Measurements from ENCODE around the gene CDKAL1. TPM values are rescaled to one million over a fixed set of nuclear protein-coding genes. Genes with fewer than 3 reads are reported as not detected.

Gene CDKAL1
- total and polyA plus RNA-seq, 2 of the 13 experiments (the other 11 are each of a cell fraction or from before 2014, with no cell fraction given) = 9.5 to 27.7 TPM

DNA sequence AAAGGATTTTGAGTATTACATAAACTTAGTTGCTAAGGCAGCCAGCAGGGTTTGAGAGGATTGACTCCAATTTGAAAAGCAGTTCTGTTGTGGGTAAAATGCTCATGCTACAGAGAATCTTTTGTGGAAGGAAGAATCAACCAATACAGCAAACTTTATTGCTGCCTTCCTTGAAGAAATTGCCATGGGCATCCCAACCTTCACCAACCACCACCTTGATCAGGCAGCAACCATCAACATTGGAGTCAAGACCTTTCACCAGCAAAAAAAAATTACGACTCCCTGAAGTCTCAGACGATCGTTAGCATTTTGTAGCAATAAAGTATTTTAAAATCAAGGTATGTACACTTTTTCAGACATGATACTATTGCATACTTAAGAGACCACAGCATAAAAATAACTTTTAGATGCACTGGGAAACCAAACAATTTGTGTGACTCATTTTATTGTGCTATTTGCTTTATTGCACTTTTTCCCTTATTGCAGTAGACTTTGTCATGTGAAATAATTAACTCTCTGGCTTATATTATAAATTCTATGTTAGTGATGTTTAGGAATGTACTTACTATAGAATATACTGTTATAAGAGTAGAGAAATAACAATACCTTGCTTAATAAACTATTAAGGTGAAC lies 390.8 kb downstream of the CDKAL1 start:
- no peak overlapping the region for H3K27ac ChIP-seq (ENCODE audit: extremely low read length, insufficient read depth, low read length)
- H4K20me1 ChIP-seq (ENCODE audit: insufficient read depth, low read length) = no peaks in the 10 kb centered on the region
- no peak overlapping the region for H2AFZ ChIP-seq (ENCODE audit: low read length)
- no peaks in the 10 kb centered on the region for H3K9me3 ChIP-seq (ENCODE audit: low read length)
- POLR2A ChIA-PET = interaction anchor here (1.3 kb wide), 1 partner anchor 97 kb away, joined by 3 read pairs; no protein-coding TSS in a partner anchor
- ATAC-seq (no peak), DNase-seq (ENCODE audit: low spot score) (no peak), FAIRE-seq (peak; percentile 46)
- H3K9ac ChIP-seq (ENCODE audit: insufficient read depth, low read depth, low read length) = no peak overlapping the region
- H3K79me2 ChIP-seq (ENCODE audit: insufficient read depth, low read length) = no peaks in the 10 kb centered on the region
- H3K4me3 ChIP-seq (replicated peaks in 1 of 3; ENCODE audit: insufficient read depth in 1 of 3, low read depth in 2 of 3, low read length in 3 of 3) = no peak overlapping the region
- no peak overlapping the region for H3K4me2 ChIP-seq (ENCODE audit: low read depth, low read length)
- TF ChIP-seq NCOA1 (CRISPR knock-in tag; IDR thresholded peaks at IDR 0.05) = no peak
- no peak for TF ChIP-seq ASH2L (IDR thresholded peaks at IDR 0.05; ENCODE audit: insufficient read length, low read depth, low read length)
- TF ChIP-seq ZNF224 (CRISPR knock-in tag; IDR thresholded peaks at IDR 0.05) = no peak
- TF ChIP-seq, protein P1, sequence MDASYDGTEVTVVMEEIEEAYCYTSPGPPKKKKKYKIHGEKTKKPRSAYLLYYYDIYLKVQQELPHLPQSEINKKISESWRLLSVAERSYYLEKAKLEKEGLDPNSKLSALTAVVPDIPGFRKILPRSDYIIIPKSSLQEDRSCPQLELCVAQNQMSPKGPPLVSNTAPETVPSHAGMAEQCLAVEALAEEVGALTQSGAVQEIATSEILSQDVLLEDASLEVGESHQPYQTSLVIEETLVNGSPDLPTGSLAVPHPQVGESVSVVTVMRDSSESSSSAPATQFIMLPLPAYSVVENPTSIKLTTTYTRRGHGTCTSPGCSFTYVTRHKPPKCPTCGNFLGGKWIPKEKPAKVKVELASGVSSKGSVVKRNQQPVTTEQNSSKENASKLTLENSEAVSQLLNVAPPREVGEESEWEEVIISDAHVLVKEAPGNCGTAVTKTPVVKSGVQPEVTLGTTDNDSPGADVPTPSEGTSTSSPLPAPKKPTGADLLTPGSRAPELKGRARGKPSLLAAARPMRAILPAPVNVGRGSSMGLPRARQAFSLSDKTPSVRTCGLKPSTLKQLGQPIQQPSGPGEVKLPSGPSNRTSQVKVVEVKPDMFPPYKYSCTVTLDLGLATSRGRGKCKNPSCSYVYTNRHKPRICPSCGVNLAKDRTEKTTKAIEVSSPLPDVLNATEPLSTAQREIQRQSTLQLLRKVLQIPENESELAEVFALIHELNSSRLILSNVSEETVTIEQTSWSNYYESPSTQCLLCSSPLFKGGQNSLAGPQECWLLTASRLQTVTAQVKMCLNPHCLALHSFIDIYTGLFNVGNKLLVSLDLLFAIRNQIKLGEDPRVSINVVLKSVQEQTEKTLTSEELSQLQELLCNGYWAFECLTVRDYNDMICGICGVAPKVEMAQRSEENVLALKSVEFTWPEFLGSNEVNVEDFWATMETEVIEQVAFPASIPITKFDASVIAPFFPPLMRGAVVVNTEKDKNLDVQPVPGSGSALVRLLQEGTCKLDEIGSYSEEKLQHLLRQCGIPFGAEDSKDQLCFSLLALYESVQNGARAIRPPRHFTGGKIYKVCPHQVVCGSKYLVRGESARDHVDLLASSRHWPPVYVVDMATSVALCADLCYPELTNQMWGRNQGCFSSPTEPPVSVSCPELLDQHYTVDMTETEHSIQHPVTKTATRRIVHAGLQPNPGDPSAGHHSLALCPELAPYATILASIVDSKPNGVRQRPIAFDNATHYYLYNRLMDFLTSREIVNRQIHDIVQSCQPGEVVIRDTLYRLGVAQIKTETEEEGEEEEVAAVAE (CRISPR knock-in tag; IDR thresholded peaks at IDR 0.05; ENCODE audit: borderline replicate concordance) = no peak
- TF ChIP-seq SMAD1 (CRISPR knock-in tag; IDR thresholded peaks at IDR 0.05; ENCODE audit: borderline replicate concordance, low read depth) = no peak
- TF ChIP-seq, protein P2, sequence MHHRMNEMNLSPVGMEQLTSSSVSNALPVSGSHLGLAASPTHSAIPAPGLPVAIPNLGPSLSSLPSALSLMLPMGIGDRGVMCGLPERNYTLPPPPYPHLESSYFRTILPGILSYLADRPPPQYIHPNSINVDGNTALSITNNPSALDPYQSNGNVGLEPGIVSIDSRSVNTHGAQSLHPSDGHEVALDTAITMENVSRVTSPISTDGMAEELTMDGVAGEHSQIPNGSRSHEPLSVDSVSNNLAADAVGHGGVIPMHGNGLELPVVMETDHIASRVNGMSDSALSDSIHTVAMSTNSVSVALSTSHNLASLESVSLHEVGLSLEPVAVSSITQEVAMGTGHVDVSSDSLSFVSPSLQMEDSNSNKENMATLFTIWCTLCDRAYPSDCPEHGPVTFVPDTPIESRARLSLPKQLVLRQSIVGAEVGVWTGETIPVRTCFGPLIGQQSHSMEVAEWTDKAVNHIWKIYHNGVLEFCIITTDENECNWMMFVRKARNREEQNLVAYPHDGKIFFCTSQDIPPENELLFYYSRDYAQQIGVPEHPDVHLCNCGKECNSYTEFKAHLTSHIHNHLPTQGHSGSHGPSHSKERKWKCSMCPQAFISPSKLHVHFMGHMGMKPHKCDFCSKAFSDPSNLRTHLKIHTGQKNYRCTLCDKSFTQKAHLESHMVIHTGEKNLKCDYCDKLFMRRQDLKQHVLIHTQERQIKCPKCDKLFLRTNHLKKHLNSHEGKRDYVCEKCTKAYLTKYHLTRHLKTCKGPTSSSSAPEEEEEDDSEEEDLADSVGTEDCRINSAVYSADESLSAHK (CRISPR knock-in tag; IDR thresholded peaks at IDR 0.05; ENCODE audit: borderline replicate concordance) = no peak
- TF ChIP-seq, protein P3, sequence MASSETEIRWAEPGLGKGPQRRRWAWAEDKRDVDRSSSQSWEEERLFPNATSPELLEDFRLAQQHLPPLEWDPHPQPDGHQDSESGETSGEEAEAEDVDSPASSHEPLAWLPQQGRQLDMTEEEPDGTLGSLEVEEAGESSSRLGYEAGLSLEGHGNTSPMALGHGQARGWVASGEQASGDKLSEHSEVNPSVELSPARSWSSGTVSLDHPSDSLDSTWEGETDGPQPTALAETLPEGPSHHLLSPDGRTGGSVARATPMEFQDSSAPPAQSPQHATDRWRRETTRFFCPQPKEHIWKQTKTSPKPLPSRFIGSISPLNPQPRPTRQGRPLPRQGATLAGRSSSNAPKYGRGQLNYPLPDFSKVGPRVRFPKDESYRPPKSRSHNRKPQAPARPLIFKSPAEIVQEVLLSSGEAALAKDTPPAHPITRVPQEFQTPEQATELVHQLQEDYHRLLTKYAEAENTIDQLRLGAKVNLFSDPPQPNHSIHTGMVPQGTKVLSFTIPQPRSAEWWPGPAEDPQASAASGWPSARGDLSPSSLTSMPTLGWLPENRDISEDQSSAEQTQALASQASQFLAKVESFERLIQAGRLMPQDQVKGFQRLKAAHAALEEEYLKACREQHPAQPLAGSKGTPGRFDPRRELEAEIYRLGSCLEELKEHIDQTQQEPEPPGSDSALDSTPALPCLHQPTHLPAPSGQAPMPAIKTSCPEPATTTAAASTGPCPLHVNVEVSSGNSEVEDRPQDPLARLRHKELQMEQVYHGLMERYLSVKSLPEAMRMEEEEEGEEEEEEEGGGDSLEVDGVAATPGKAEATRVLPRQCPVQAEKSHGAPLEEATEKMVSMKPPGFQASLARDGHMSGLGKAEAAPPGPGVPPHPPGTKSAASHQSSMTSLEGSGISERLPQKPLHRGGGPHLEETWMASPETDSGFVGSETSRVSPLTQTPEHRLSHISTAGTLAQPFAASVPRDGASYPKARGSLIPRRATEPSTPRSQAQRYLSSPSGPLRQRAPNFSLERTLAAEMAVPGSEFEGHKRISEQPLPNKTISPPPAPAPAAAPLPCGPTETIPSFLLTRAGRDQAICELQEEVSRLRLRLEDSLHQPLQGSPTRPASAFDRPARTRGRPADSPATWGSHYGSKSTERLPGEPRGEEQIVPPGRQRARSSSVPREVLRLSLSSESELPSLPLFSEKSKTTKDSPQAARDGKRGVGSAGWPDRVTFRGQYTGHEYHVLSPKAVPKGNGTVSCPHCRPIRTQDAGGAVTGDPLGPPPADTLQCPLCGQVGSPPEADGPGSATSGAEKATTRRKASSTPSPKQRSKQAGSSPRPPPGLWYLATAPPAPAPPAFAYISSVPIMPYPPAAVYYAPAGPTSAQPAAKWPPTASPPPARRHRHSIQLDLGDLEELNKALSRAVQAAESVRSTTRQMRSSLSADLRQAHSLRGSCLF (CRISPR knock-in tag; IDR thresholded peaks at IDR 0.05; ENCODE audit: borderline replicate concordance) = no peak
- TF ChIP-seq BRCA1 (CRISPR knock-in tag; IDR thresholded peaks at IDR 0.05) = no peak
- TF ChIP-seq HOXD1 (CRISPR knock-in tag; IDR thresholded peaks at IDR 0.05) = no peak
- TF ChIP-seq, protein P4, sequence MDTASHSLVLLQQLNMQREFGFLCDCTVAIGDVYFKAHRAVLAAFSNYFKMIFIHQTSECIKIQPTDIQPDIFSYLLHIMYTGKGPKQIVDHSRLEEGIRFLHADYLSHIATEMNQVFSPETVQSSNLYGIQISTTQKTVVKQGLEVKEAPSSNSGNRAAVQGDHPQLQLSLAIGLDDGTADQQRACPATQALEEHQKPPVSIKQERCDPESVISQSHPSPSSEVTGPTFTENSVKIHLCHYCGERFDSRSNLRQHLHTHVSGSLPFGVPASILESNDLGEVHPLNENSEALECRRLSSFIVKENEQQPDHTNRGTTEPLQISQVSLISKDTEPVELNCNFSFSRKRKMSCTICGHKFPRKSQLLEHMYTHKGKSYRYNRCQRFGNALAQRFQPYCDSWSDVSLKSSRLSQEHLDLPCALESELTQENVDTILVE (CRISPR knock-in tag; IDR thresholded peaks at IDR 0.05) = no peak
- no peak for TF ChIP-seq SNRNP70 (IDR thresholded peaks at IDR 0.05; ENCODE audit: low read depth, low read length)
- in situ Hi-C loops (cut with HindIII; ENCODE audit: extremely low pct_ligation_motif_present, low pct_unique_long_range_greater_than_20kb) (no loop called here), intact Hi-C loops (cut with micrococcal nuclease; ENCODE audit: unreplicated experiment) (no loop called here)
- BruUV-seq (replicated peaks) = no TSS peak
- no peaks in the 10 kb centered on the region for H3K36me3 ChIP-seq (replicated peaks in 1 of 2; ENCODE audit: control insufficient read depth in 1 of 2, insufficient read depth in 2 of 2, low read length in 2 of 2)
- CTCF ChIA-PET (ENCODE audit: low intra/inter-chr PET ratio, low total read pairs) = no interaction called here
- no peaks in the 10 kb centered on the region for H3K27me3 ChIP-seq (ENCODE audit: control insufficient read depth in 1 of 2, insufficient read depth in 2 of 2, low read length in 2 of 2)
- WGBS (ENCODE audit: low lambda C conversion rate) = 98% methylated on average over 3 of the region's 3 CpGs
- H3K4me1 ChIP-seq (ENCODE audit: insufficient read depth, low read length) = peaks cover 21% of the 10 kb centered on the region
